GM13977 (cell line): ENCODE results near the gene HMX1.

Source experiments
- DNase-seq: peaks from one replicate; pipeline ENCODE4 v3.0.0; 2012; ENCODE audit warnings: low spot score
- in situ Hi-C: fragments of 300-500 bp; cut with MboI; formaldehyde crosslinking; loops from one replicate; pipeline ENCODE4 v1.12.0; 2022; ENCODE audit warnings: low sequenced_read_pairs, low pct_unique_long_range_greater_than_20kb, mixed read lengths, inconsistent platforms; ENCODE audit not compliant: unreplicated experiment
- TF ChIP-seq, protein P1 (sequence below): IDR thresholded peaks from 2 replicates; pipeline ENCODE4 v1.5.1; 2012; ENCODE audit warnings: mild to moderate bottlenecking, control low read depth; ENCODE audit not compliant: insufficient read depth; ENCODE audit errors: extremely low read depth, missing control alignments

The HMX1 gene

DNA sequence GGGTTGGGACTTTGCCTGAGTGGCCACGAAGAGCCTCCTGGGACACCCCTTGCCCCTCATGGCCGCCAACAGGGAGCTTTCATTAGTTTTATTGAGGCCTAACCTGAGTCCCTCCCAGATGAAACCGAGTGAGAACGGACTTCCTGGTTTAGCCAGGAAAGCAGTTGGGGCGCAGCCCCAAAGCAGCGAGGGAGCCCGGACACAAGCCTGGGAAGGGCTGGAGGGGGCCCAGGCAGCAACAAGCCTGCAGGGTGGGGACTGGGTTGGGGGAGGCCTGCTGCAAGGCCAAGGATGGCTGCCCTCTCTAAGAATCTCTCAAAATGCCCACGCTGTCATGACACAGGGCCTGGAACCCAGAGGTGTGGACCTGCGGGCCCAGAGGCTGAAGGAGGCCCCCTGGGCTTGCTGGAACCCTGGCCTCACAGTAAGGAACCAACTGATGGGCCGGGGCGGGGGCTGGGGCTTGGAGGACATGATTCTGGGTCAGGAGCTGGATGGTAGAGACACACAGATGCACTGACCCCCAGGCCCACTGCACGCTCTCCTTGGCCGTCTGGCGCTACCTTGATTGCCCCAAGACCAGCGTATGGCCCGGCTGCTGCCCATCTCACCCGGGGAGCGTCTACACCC lies 5.8 kb downstream of the HMX1 start:
- TF ChIP-seq, protein P1, sequence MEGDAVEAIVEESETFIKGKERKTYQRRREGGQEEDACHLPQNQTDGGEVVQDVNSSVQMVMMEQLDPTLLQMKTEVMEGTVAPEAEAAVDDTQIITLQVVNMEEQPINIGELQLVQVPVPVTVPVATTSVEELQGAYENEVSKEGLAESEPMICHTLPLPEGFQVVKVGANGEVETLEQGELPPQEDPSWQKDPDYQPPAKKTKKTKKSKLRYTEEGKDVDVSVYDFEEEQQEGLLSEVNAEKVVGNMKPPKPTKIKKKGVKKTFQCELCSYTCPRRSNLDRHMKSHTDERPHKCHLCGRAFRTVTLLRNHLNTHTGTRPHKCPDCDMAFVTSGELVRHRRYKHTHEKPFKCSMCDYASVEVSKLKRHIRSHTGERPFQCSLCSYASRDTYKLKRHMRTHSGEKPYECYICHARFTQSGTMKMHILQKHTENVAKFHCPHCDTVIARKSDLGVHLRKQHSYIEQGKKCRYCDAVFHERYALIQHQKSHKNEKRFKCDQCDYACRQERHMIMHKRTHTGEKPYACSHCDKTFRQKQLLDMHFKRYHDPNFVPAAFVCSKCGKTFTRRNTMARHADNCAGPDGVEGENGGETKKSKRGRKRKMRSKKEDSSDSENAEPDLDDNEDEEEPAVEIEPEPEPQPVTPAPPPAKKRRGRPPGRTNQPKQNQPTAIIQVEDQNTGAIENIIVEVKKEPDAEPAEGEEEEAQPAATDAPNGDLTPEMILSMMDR = no peak
- DNase-seq = no peak
- in situ Hi-C loops = no loop called here

DNA sequence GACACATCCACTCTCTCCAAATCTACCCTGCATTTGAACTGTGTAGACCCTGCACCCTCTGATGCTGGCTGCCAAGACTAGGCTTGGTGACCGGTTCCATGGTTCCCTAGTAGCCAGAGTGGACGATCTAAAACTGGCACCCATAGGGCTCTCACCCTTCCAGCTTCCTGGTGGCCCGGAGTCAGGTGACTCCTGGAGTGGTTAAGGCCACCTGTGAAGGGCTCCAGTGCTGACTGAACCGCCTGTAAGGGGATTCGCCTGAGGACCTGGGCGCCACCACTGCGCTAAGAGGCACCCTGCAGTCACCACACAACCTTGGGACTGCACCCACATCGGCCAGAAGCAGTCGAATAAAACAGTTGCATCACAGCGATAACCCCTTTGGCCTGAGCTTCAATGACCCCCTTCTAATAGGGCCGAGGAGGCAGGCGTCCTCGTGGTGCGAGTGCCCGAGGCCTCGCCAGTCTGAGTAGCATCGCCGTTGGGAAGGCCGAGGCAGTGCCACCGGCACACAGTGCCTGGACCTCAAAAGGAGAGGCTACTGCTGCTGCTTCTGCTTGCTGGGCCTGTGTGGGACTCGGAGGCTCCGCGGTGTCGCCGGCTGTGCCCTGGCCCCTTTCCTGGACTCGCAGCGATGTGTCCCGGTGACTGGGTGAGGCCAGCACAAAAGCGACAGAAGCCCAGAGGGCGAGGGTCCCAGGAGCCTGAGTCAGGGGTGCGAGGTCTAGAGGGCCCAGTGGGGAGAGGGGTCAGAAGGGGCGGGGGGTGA lies 6.5 kb downstream of the HMX1 start:
- no peak for DNase-seq
- in situ Hi-C loops = no loop called here
- TF ChIP-seq, protein P1 = no peak

DNA sequence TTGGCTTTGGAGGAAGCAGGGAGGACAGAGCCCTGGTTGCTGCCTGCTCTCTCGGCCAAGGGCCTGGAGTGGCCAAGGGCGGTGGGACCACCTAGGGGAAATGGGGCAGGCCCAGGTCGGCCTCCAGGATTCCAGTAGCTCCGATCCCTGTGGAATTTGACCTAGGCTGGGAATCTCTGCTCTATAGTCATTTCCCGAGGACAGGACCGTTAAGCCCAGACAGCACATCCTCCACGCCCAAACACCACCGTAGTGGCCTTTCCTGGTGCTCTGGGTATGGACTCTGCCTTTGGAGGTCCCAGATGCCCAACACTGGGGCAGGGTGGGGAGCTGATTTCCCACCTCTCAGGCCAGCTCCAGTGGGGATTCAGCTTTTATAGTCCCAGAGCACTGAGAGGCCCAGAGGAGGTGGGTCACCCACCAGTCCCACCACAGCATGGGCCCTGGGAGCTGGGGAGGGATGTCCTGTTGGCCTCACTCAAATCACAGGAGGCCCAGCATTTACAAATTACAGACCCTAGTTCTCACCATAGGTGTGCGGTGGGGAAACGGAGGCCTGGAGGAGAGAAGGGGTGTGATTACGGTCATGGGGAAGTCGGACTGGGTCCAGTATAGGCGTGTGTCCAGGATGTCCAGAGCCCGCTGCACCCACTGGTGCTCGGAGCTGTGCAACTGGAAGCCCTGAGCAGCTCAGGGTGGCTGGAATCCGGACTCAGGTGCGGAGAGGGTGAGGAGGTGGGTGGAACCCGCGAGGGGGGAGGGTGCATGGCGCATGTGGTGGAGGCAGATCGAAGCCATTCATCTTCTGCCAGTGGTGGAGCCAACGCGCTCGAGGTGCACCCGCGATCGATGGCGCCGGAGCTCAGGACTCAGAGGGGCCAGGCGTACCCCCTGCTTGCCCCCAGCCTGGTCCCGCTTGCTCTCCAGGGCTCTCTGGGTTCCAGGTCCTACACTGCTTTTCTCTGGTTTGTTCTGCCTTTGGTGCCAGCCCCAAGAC lies 7.7 kb downstream of the HMX1 start:
- DNase-seq = no peak
- TF ChIP-seq, protein P1 = no peak
- in situ Hi-C loops = no loop called here

DNA sequence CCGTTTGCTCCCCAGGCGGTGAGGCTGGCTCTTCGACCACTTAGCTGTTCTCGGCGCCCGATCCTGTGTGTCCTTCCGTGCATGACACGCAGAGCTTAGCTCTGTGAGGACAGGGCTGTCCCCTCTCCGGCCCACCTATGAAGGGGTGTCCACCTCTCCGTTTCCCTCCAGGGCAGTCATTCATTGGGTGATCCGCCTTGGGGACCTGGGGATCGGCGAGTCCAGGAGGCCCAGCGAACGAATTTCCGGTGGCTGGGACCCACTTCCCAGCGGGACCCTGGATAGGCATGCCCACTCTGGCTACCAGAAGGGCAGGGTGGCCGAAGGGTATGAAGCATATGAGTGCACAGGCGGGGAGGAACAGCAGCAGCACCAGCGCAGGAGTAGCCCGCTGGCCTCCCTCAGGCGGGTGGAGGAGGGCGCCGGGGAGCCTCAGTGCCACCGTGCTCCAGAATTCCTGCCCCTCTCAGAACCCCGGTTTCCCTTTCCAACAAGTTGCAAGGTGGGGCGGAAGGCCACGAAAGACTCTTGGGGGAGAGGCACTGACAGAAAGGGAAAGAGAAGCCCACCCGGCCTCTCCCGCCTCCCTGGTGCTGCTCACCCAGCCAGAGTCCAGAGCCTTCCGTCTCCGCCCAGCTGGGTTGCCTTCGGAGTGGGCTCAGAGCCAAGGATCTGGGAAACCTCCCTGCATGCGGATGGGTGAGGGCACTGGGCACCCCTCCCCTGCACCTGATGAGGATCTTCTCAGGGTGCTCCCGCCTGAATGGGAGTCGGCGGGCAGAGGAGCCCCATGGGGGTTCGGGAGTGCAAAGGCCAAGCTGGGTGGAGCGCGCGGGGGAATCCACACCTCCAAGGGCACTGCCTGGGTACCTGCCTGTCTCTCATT lies 8.6 kb downstream of the HMX1 start:
- TF ChIP-seq, protein P1 = no peak
- DNase-seq = no peak
- in situ Hi-C loops = no loop called here

DNA sequence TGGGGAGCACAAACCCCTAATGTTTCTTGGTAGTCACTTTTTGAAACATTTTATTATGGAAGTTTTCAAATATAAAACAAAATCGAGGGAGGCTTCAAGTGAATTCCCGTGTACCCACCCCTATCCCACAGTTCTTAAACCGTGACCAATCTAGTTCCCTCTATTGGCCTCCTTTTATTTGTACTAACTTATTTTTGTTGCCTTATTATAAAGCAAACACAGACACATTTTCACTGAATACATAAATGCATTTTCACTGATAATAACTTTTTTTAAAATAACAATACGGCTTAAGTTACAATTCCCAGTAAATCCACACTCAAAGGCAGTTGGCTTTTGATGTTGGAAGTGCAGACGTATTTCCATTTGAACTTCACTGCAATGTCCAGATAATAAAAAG lies 9.3 kb downstream of the HMX1 start:
- no peak for DNase-seq
- TF ChIP-seq, protein P1 = no peak
- in situ Hi-C loops = no loop called here
